ENCODE results near the gene FBXW11.

DNA sequence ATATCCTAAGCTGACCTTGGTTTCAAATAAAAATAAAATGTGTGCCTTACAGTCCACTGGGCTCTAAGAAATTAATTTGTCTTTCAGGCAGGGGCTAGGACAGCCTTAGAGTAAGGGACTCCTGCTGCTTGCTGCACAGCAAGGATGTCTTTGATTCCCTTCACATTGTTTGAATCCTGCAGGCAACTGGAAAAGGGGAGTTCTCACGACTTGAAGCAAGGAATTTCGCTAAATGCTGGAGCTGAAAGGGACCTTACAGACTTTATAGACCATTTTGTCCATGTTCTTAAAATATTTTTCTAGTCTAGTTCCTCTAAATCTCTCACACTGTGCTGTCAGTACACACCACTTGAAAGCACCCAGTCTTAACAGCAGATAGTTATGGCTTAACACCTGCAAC is 35.6 kb downstream of the FBXW11 start:
- no peak for TF ChIP-seq EP300 (IDR thresholded peaks at IDR 0.05)
- TF ChIP-seq, protein P1, sequence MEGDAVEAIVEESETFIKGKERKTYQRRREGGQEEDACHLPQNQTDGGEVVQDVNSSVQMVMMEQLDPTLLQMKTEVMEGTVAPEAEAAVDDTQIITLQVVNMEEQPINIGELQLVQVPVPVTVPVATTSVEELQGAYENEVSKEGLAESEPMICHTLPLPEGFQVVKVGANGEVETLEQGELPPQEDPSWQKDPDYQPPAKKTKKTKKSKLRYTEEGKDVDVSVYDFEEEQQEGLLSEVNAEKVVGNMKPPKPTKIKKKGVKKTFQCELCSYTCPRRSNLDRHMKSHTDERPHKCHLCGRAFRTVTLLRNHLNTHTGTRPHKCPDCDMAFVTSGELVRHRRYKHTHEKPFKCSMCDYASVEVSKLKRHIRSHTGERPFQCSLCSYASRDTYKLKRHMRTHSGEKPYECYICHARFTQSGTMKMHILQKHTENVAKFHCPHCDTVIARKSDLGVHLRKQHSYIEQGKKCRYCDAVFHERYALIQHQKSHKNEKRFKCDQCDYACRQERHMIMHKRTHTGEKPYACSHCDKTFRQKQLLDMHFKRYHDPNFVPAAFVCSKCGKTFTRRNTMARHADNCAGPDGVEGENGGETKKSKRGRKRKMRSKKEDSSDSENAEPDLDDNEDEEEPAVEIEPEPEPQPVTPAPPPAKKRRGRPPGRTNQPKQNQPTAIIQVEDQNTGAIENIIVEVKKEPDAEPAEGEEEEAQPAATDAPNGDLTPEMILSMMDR (IDR thresholded peaks at IDR 0.05): no peak
- no peak for TF ChIP-seq POLR2A (IDR thresholded peaks at IDR 0.05)
